Sigmoid colon (tissue), 7 donors: Measurements from ENCODE around the gene MRI1. TPM values are rescaled to one million over a fixed set of nuclear protein-coding genes. Genes with fewer than 3 reads are reported as not detected.

ENCODE experiments used
- DNase-seq: peaks from one replicate; pipeline ENCODE4 v3.0.0-alpha.2; 2019
- H3K27ac ChIP-seq, 4 donors: fragments of 200-600 bp; sonication (generic); one replicate each; pipeline ENCODE4 v1.5.1; 2016 to 2019; ENCODE audit warnings: mild to moderate bottlenecking in 1 of 4
- H3K27me3 ChIP-seq, 3 donors: fragments of 200-600 bp; sonication (generic); one replicate each; pipeline ENCODE4 v1.5.1; 2019; ENCODE audit warnings: mild to moderate bottlenecking in 1 of 3
- H3K36me3 ChIP-seq, 4 donors: fragments of 200-600 bp; sonication (generic); one replicate each; pipeline ENCODE4 v1.5.1; 2016 to 2019
- H3K4me1 ChIP-seq, 4 donors: fragments of 200-600 bp; sonication (generic); one replicate each; pipeline ENCODE4 v1.5.1; 2017 to 2019
- H3K4me3 ChIP-seq, 4 donors: fragments of 200-600 bp; sonication (generic); one replicate each; pipeline ENCODE4 v1.5.1; 2017 to 2019; ENCODE audit warnings: mild to moderate bottlenecking in 2 of 4, moderate library complexity in 1 of 4
- H3K9me3 ChIP-seq, 4 donors: fragments of 200-600 bp in 3 of 4; sonication (generic) in 3 of 4; one replicate each; pipeline versions ENCODE4 v1.5.1 to v1.6.1; 2013 to 2019
- EP300 ChIP-seq, 4 donors: sonication (generic); formaldehyde crosslinking; IDR thresholded peaks; one replicate each; pipeline ENCODE4 v1.6.1; 2017; ENCODE audit warnings: antibody characterized with exemption in 4 of 4
- POLR2A ChIP-seq, 2 donors: fragments of 450-650 bp; IDR thresholded peaks; one replicate each; pipeline ENCODE4 v1.6.1; 2016; ENCODE audit warnings: antibody characterized with exemption in 2 of 2, mild to moderate bottlenecking in 2 of 2, moderate library complexity in 2 of 2
- POLR2AphosphoS5 ChIP-seq, 4 donors: sonication (generic); formaldehyde crosslinking; IDR thresholded peaks; one replicate each; pipeline ENCODE4 v1.6.1; 2017; ENCODE audit warnings: antibody characterized with exemption in 4 of 4
- WGBS, 2 donors: extraction: QIAGEN DNeasy Blood & Tissue Kit; methylation state at CpG; one replicate each; pipeline ENCODE4 v1.1.7; 2013; 5-methylcytosine and 5-hydroxymethylcytosine counted together
- intact Hi-C: fragments of 100-400 bp; cut with DNase I; formaldehyde crosslinking; loops from one replicate; pipeline ENCODE4 v1.15.1; 2023
- polyA plus RNA-seq, 3 donors: library from polyadenylated mRNA; stranded (reverse); fragments of 200-250 nt; gene quantifications; one replicate each; pipeline ENCODE4 v1.2.3, GENCODE V29; 2013
- total RNA-seq, 4 donors: library from RNA; depleted of rRNA; stranded (reverse); fragments of >200 nt; gene quantifications; one replicate each; pipeline ENCODE4 v1.1.0, GENCODE V29; 2016
- TF ChIP-seq, protein P1 (sequence below), 4 experiments: fragments of 450-650 bp in 3 of 4; fragments of 200-600 bp in 1 of 4; IDR thresholded peaks; one replicate each; pipeline ENCODE4 v1.5.1; 2016 to 2019; ENCODE audit warnings: antibody characterized with exemption in 4 of 4, mild to moderate bottlenecking in 3 of 4, moderate library complexity in 2 of 4
- donor health status: healthy with polysubstance abuse.
- donor health status: Bipolar disorder and iron deficiency.
- donor health status: healthy.

MRI1 gene
- total RNA-seq (10 to 100 TPM; 26.2 to 70.9 (median 41.3) TPM), polyA plus RNA-seq (10 to 100 TPM in 2 of 3 donors, 1 to 10 TPM in 1; 5.8 to 27.4 (median 12.0) TPM)

DNA sequence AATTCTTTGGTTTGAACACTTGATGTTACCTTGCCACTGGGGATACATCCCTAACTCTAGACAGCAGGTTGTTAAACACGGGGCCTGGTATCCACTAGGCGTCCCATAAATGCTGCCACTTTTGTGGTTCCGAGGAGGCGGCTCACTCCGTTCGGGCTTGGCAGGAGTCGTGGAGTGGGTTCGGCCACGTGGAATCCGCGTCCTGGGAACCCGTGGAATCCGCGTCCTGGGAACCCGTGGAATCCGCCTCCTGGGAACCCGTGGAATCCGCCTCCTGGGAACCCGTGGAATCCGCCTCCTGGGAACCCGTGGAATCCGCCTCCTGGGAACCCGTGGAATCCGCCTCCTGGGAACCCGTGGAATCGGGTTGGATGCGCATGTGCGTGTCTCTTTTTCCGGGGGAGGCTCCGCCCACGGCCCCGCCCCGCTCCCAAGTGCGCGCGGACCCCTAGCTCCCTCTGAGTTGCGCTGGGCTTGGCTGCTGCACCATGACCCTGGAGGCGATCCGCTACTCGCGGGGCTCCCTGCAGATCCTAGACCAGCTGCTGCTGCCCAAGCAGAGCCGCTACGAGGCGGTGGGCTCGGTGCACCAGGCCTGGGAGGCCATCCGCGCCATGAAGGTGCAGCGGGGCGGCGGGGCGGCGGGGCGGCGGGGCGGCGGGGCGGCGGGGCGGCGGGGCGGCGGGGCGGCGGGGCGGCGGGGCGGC lies at the start of gene MRI1:
Gene MRI1, plus strand, starts transcription at position 422 of the 707 bp plus-strand sequence. Its CDS starts 67 bp downstream, at position 489.
- Histone ChIP-seq H3K27me3 (no peaks in the 10 kb centered on the region), H3K9me3 (no peaks in the 10 kb centered on the region), H3K36me3 (peaks cover 8 to 52% (median 37%) of the 10 kb centered on the region in 4 donors), H3K4me3 (peak within 1 kb of the TSS; percentile 56 to 90 (median 78)), H3K4me1 (peaks cover 0 to 24% (median 12%) of the 10 kb centered on the region in 4 donors), H3K27ac (peak within 1 kb of the TSS; percentile 72 to 90 (median 82))
- peak; percentile 92 for DNase-seq
- intact Hi-C loops = no loop called here
- TF ChIP-seq POLR2A (IDR thresholded peaks at IDR 0.05) (peak; percentile 36 to 39), EP300 (IDR thresholded peaks at IDR 0.05) (no peak), POLR2AphosphoS5 (IDR thresholded peaks at IDR 0.05) (peak; percentile 54 to 91 (median 84))
- TF ChIP-seq, protein P1, sequence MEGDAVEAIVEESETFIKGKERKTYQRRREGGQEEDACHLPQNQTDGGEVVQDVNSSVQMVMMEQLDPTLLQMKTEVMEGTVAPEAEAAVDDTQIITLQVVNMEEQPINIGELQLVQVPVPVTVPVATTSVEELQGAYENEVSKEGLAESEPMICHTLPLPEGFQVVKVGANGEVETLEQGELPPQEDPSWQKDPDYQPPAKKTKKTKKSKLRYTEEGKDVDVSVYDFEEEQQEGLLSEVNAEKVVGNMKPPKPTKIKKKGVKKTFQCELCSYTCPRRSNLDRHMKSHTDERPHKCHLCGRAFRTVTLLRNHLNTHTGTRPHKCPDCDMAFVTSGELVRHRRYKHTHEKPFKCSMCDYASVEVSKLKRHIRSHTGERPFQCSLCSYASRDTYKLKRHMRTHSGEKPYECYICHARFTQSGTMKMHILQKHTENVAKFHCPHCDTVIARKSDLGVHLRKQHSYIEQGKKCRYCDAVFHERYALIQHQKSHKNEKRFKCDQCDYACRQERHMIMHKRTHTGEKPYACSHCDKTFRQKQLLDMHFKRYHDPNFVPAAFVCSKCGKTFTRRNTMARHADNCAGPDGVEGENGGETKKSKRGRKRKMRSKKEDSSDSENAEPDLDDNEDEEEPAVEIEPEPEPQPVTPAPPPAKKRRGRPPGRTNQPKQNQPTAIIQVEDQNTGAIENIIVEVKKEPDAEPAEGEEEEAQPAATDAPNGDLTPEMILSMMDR (IDR thresholded peaks at IDR 0.05) = no peak
- WGBS, 2 donors = 2 to 15% methylated on average over 67 of the region's 67 CpGs

DNA sequence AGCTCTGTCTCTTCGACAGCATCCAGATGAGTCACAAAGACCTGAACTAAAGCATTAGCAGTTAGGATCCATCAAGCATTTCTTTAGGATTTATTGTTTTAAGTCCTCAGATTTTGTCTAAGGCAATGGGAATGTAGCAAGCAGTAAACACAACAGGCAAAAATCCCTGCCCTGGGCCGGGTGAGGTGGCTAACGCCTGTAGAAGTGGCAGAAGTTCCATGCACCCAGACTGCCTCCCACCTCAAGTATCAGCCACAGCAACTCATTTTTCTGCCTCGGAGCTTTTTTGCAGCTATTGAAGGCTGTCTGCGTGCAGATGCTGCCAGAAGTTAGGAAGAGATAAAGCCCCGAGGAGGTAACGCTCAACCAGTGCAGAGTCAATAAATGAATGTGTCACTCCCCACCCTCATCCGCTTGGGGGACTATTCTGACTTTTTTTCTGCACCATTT lies 47.1 kb upstream of the MRI1 start:
- Histone ChIP-seq H3K4me3 (no peak overlapping the region), H3K27me3 (peaks cover 0 to 11% (median 0%) of the 10 kb centered on the region in 3 donors), H3K27ac (no peak overlapping the region), H3K9me3 (no peaks in the 10 kb centered on the region), H3K36me3 (no peaks in the 10 kb centered on the region), H3K4me1 (no peaks in the 10 kb centered on the region)
- WGBS, 2 donors = 40 to 56% methylated on average over 8 of the region's 8 CpGs
- TF ChIP-seq, protein P1 (IDR thresholded peaks at IDR 0.05) = no peak
- TF ChIP-seq POLR2A (IDR thresholded peaks at IDR 0.05) (no peak), POLR2AphosphoS5 (IDR thresholded peaks at IDR 0.05) (no peak), EP300 (IDR thresholded peaks at IDR 0.05) (no peak)
- intact Hi-C loops = loop anchor here (5.0 to 10.0 kb wide), 2 partner anchors 120 to 442 kb away; no protein-coding TSS in a partner anchor
- no peak for DNase-seq

GRCh38 chr19:13718733-13719132 lies 45.6 kb upstream of the MRI1 start:
- intact Hi-C loops = loop anchor here (5.0 to 10.0 kb wide), 2 partner anchors 121 to 444 kb away; no protein-coding TSS in a partner anchor
- 15 to 45% methylated on average over 9 of the region's 9 CpGs for WGBS, 2 donors
- H3K27ac ChIP-seq = no peak overlapping the region
- no peak for DNase-seq
- no peaks in the 10 kb centered on the region for H3K9me3 ChIP-seq
- H3K4me1 ChIP-seq = no peaks in the 10 kb centered on the region
- TF ChIP-seq POLR2AphosphoS5 (IDR thresholded peaks at IDR 0.05) (no peak), EP300 (IDR thresholded peaks at IDR 0.05) (no peak), POLR2A (IDR thresholded peaks at IDR 0.05) (no peak)
- TF ChIP-seq, protein P1 (IDR thresholded peaks at IDR 0.05) = no peak
- H3K27me3 ChIP-seq = peaks cover 0 to 11% (median 0%) of the 10 kb centered on the region in 3 donors
- H3K4me3 ChIP-seq = no peak overlapping the region
- no peaks in the 10 kb centered on the region for H3K36me3 ChIP-seq

DNA sequence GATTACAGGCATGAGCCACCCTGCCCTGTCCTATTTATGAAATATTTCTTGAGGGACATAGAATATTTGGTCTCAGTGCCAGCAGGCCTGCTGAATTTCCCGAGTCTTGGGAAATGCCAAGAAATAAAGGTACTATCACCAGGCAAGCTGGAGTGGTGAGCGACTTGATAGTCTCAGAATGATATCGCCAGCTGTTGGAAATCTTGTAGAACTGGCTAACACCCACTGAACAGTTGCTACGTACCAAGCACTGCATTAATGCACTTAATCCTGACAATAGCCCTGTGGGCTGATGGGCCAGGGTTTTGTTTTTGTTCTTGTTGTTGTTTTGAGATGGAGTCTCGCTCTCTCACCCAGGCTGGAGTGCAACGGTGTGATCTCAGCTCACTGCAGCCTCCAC lies 42.2 kb upstream of the MRI1 start:
- DNase-seq = no peak
- H3K4me1 ChIP-seq = no peaks in the 10 kb centered on the region
- WGBS, 2 donors = 90 to 91% methylated on average over 6 of the region's 6 CpGs
- no peak overlapping the region for H3K4me3 ChIP-seq
- intact Hi-C loops = no loop called here
- no peak for TF ChIP-seq EP300 (IDR thresholded peaks at IDR 0.05)
- TF ChIP-seq, protein P1 (IDR thresholded peaks at IDR 0.05) = no peak
- no peak for TF ChIP-seq POLR2A (IDR thresholded peaks at IDR 0.05)
- TF ChIP-seq POLR2AphosphoS5 (IDR thresholded peaks at IDR 0.05) = no peak
- H3K9me3 ChIP-seq = no peaks in the 10 kb centered on the region
- H3K27ac ChIP-seq = no peak overlapping the region
- peaks cover 0 to 8% (median 0%) of the 10 kb centered on the region in 3 donors for H3K27me3 ChIP-seq
- no peaks in the 10 kb centered on the region for H3K36me3 ChIP-seq
